OCI-LY7 (cell line): Measurements from ENCODE around the gene CXCL16.
"Not testable (repeated sequence)": the region's sequence is repeated elsewhere in the genome, so short reads cannot be mapped to it uniquely, and the experiment has no call there.

Source experiments
- EZH2phosphoT487 ChIP-seq: fragments of 200-600 bp; sonication (generic); IDR thresholded peaks from 2 replicates; pipeline ENCODE4 v1.6.1; 2018; ENCODE audit warnings: low read depth, borderline replicate concordance, mild to moderate bottlenecking, mixed run types, antibody characterized with exemption, low read length, moderate library complexity, mixed read lengths
- TF ChIP-seq, protein P1 (sequence below): fragments of 200-600 bp; sonication (generic); conservative IDR thresholded peaks from 2 replicates; pipeline ENCODE4 v1.5.1; 2014; ENCODE audit warnings: mild to moderate bottlenecking, antibody characterized with exemption, low read length, moderate library complexity, mixed read lengths

DNA sequence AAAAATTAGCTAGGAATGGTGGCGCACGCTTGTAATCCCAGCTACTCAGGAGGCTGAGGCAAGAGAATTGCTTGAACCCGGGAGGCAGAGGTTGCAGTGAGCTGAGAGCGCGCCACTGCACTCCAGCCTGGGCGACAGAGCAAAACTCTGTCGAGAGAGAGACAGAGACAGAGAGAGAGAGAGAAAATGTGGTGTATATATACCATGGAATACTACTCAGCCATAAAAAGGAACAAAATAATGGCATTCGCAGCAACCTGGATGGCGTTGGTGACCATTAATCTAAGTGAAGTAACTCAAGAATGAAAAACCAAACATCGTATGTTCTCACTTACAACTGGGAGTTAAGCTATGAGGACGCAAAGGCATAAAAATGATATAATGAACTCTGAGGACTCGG lies 49.9 kb downstream of the CXCL16 start:
- TF ChIP-seq, protein P1, sequence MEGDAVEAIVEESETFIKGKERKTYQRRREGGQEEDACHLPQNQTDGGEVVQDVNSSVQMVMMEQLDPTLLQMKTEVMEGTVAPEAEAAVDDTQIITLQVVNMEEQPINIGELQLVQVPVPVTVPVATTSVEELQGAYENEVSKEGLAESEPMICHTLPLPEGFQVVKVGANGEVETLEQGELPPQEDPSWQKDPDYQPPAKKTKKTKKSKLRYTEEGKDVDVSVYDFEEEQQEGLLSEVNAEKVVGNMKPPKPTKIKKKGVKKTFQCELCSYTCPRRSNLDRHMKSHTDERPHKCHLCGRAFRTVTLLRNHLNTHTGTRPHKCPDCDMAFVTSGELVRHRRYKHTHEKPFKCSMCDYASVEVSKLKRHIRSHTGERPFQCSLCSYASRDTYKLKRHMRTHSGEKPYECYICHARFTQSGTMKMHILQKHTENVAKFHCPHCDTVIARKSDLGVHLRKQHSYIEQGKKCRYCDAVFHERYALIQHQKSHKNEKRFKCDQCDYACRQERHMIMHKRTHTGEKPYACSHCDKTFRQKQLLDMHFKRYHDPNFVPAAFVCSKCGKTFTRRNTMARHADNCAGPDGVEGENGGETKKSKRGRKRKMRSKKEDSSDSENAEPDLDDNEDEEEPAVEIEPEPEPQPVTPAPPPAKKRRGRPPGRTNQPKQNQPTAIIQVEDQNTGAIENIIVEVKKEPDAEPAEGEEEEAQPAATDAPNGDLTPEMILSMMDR: not testable (repeated sequence)
- not testable (repeated sequence) for TF ChIP-seq EZH2phosphoT487
